K562 (cell line): Measurements from ENCODE around the gene LRCH1. TPM values are rescaled to one million over a fixed set of nuclear protein-coding genes. Genes with fewer than 3 reads are reported as not detected.

Experiments used
- ATAC-seq: fragments of 200-7000 bp; cut with Tn5 transposase; 3 replicates; pipeline ENCODE4 v1.9.1; 2020; ENCODE audit warnings: moderate library complexity
- BruUV-seq: library from RNA; stranded (reverse); fragments of 400-500 nt; replicated peaks from 2 replicates; lab custom pipeline; 2021; lab: Mats Ljungman, UMichigan
- CTCF ChIA-PET: fragments of 300-600 bp; formaldehyde crosslinking; extraction: SDS; loops from one replicate; lab custom pipeline; 2021; ENCODE audit warnings: low intra/inter-chr PET ratio; lab: Yijun Ruan, JAX
- POLR2A ChIA-PET: fragments of 300-600, 350-650 bp; sonication (Branson Sonifier 250); formaldehyde crosslinking; extraction: SDS; loops from one replicate; lab custom pipeline; 2021; ENCODE audit warnings: antibody characterized with exemption, inconsistent platforms; lab: Yijun Ruan, JAX
- DNase-seq, 4 experiments: peaks; one replicate each; pipeline versions ENCODE4 v3.0.0 to v3.0.0-alpha.2; 2011 to 2018; ENCODE audit warnings: low spot score in 3 of 4, mixed read lengths in 3 of 4; ENCODE audit errors: extremely low read depth in 1 of 4
- FAIRE-seq: peaks from 2 replicates; lab custom pipeline; 2011; peaks lifted over from hg19 to GRCh38; lab: Jason Lieb, UNC
- H2AFZ ChIP-seq: 2 replicates; pipeline ENCODE4 v1.6.0; 2011; ENCODE audit warnings: low read depth, low read length, control low read depth, inconsistent platforms
- H3K27ac ChIP-seq: fragments of 200-600 bp; 3 replicates; pipeline ENCODE4 v1.8.0; 2011; ENCODE audit warnings: low read depth, mild to moderate bottlenecking, control low read depth, inconsistent platforms, low read length, moderate library complexity, mixed read lengths; ENCODE audit errors: extremely low read depth
- H3K27me3 ChIP-seq, 2 experiments: fragments of 300-600 bp in 1 of 2; 2 replicates in 1 of 2; 3 replicates in 1 of 2; pipeline versions ENCODE4 v1.6.0 to v1.8.0; 2011; ENCODE audit warnings: inconsistent platforms in 2 of 2, low read length in 2 of 2, mild to moderate bottlenecking in 1 of 2, mixed read lengths in 1 of 2, moderate library complexity in 1 of 2; ENCODE audit not compliant: control insufficient read depth in 2 of 2, insufficient read depth in 2 of 2
- H3K36me3 ChIP-seq: fragments of 300-600 bp; 3 replicates; pipeline ENCODE4 v1.8.0; 2011; ENCODE audit warnings: mild to moderate bottlenecking, low read length, inconsistent platforms; ENCODE audit not compliant: control insufficient read depth, insufficient read depth
- H3K4me1 ChIP-seq, 2 experiments: fragments of 200-600 bp in 1 of 2; replicated peaks in 1 of 2; 2 replicates in 1 of 2; 3 replicates in 1 of 2; pipeline versions ENCODE4 v1.5.1 to v1.8.0; 2011; ENCODE audit warnings: inconsistent platforms in 2 of 2, low read length in 2 of 2, mild to moderate bottlenecking in 1 of 2, mixed read lengths in 1 of 2, moderate library complexity in 1 of 2; ENCODE audit not compliant: control insufficient read depth in 2 of 2, insufficient read depth in 2 of 2
- H3K4me2 ChIP-seq: 2 replicates; pipeline ENCODE4 v1.6.1; 2011; ENCODE audit warnings: low read length, control low read depth, inconsistent platforms, mixed read lengths; ENCODE audit not compliant: insufficient read depth
- H3K4me3 ChIP-seq: fragments of 200-600 bp; sonication (generic), shearing (Covaris generic); 2 replicates; pipeline ENCODE4 v1.5.1; 2016; ENCODE audit warnings: control low read depth, inconsistent platforms
- H3K79me2 ChIP-seq: fragments of 200-600 bp; 3 replicates; pipeline ENCODE4 v1.8.0; 2011; ENCODE audit warnings: low read length, inconsistent platforms; ENCODE audit not compliant: control insufficient read depth, insufficient read depth
- H3K9ac ChIP-seq, 2 experiments: 2 replicates each; pipeline versions ENCODE4 v1.6.0 to v1.6.1; 2011; ENCODE audit warnings: low read depth in 2 of 2, low read length in 2 of 2, control low read depth in 1 of 2, inconsistent platforms in 1 of 2, mild to moderate bottlenecking in 1 of 2, mixed read lengths in 1 of 2; ENCODE audit not compliant: insufficient read depth in 1 of 2
- H3K9me1 ChIP-seq: one replicate; pipeline ENCODE4 v1.6.0; 2011; ENCODE audit warnings: inconsistent platforms, mild to moderate bottlenecking, low read length, moderate library complexity; ENCODE audit not compliant: control insufficient read depth, insufficient read depth
- H3K9me3 ChIP-seq: replicated peaks from 2 replicates; pipeline ENCODE4 v1.5.1; 2011; ENCODE audit warnings: low read depth, low read length, inconsistent platforms; ENCODE audit not compliant: control insufficient read depth, insufficient read depth
- H4K20me1 ChIP-seq: replicated peaks from 2 replicates; pipeline ENCODE4 v1.6.1; 2011; ENCODE audit warnings: low read length, inconsistent platforms, mixed read lengths; ENCODE audit not compliant: control insufficient read depth, insufficient read depth
- HSF4 ChIP-seq: fragments of 250-450 bp; sonication (Bioruptor Pico); IDR thresholded peaks from 2 replicates; pipeline ENCODE4 v2.1.2; 2022; ENCODE audit warnings: mild to moderate bottlenecking, moderate library complexity, borderline replicate concordance
- MCM3 ChIP-seq: fragments of 450-650 bp; IDR thresholded peaks from 2 replicates; pipeline ENCODE4 v1.6.1; 2016
- MEIS2 ChIP-seq: fragments of 450-650 bp; IDR thresholded peaks from 2 replicates; pipeline ENCODE4 v1.6.1; 2014; ENCODE audit warnings: mild to moderate bottlenecking; ENCODE audit not compliant: partially characterized antibody
- SAP30 ChIP-seq: fragments of 200-600 bp; sonication (generic); IDR thresholded peaks from 2 replicates; pipeline ENCODE4 v1.6.1; 2012; ENCODE audit warnings: borderline replicate concordance, low read depth, mild to moderate bottlenecking, moderate library complexity, low read length, control low read depth, inconsistent platforms; ENCODE audit not compliant: insufficient read depth, poor library complexity, severe bottlenecking
- ZNF121 ChIP-seq: sonication (generic); formaldehyde crosslinking; conservative IDR thresholded peaks from 2 replicates; pipeline ENCODE4 v1.8.0; 2022; ENCODE audit warnings: missing genetic modification reagents
- WGBS: fragments of 100-300 bp; shearing (Covaris generic); methylation state at CpG from one replicate; pipeline ENCODE4 v1.1.6; 2016; ENCODE audit warnings: low coverage, mixed read lengths; ENCODE audit not compliant: insufficient coverage; ENCODE audit errors: missing lambda C conversion rate; 5-methylcytosine and 5-hydroxymethylcytosine counted together
- in situ Hi-C: fragments of 300-500 bp; cut with MboI; formaldehyde crosslinking; loops from 4 replicates; pipeline ENCODE4 v1.15.0; 2018; ENCODE audit warnings: inconsistent platforms, mixed read lengths
- intact Hi-C: fragments of 100-400 bp; cut with micrococcal nuclease; formaldehyde crosslinking; loops from 2 replicates; pipeline ENCODE4 v1.14.2; 2022
- polyA plus RNA-seq, 8 experiments: library from polyadenylated mRNA; depleted of rRNA in 4 of 8; stranded (reverse) in 5 of 8; unstranded in 3 of 8; fragments of >200 nt; fragmentation: Nextera tagmentation in 2 of 8; fragmentation: Illumina TruSeq in 1 of 8; extraction: Ambion mirVana in 2 of 8; extraction: Trizol in 1 of 8; gene quantifications; 2 replicates each; pipeline versions ENCODE4 v1.2.1 to v1.2.3, GENCODE V29; 2011 to 2014; ENCODE audit warnings: inconsistent platforms in 1 of 8, missing spikeins in 1 of 8
- total RNA-seq, 7 experiments: library from RNA; depleted of rRNA in 6 of 7; stranded (reverse); fragments of >200 nt in 6 of 7; fragmentation: Illumina TruSeq in 2 of 7; extraction: Trizol in 2 of 7; gene quantifications; 2 replicates each; pipeline versions ENCODE4 v1.2.1 to v1.2.3, GENCODE V29; 2011 to 2021; ENCODE audit warnings: low replicate concordance in 1 of 7
- TF ChIP-seq, protein P1 (sequence below): fragments of 450-650 bp; formaldehyde crosslinking; IDR thresholded peaks from 2 replicates; pipeline ENCODE4 v1.4.0; 2022; ENCODE audit warnings: mild to moderate bottlenecking, moderate library complexity
- TF ChIP-seq, protein P2 (sequence below): fragments of 450-650 bp; IDR thresholded peaks from 2 replicates; pipeline ENCODE4 v1.6.1; 2016

The LRCH1 gene
- total and polyA plus RNA-seq, 9 of the 15 experiments (the other 6 are each of a cell fraction or from before 2014, with no cell fraction given) = 1.1 to 6.8 (median 3.7) TPM

DNA sequence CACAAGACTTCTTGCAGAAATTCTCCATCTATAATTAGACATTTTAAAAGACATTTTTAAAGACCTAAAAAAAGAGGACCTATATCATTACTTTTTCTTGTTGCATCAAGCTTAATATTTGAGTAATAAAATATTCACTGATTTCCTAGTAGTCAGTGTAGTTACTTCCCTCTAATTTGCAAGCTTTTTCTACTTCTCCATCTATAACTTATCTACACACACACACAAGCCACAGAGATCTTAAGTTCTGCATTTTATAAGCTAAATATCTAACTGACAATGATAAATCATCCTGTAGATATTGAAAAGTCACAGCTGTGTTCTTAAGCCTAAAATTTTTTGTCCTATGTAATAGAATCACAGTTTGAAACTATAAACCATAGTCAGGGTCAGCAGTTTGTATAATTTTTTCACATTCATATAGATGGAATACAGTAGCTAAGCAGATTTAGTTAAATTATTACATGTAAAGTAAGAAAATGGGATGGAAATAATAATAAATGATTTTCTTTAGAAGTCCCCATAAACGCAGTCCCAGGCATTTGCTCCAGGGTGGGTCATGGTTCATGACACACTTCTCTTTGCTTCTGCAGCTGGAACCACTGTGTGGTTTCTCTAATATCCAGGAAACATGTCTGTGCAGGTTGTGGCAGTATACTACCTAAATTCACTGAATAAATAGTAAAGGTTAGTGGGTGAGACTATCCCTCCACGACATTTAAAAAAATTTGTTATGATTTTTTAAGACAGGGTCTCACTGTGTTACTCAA is 183.8 kb downstream of the LRCH1 start:
- BruUV-seq = no TSS peak

More for the DNA sequence above, 183.8 kb downstream of the LRCH1 start:
- 55% methylated on average over 2 of the region's 2 CpGs for WGBS
- Histone ChIP-seq H3K27me3 (no peaks in the 10 kb centered on the region), H3K79me2 (no peaks in the 10 kb centered on the region), H3K9me1 (no peaks in the 10 kb centered on the region), H3K36me3 (peaks cover 13% of the 10 kb centered on the region; the same call in 2 of the 3 replicates), H2AFZ (no peak overlapping the region), H3K4me1 (no peaks in the 10 kb centered on the region), H4K20me1 (no peaks in the 10 kb centered on the region), H3K27ac (no peak overlapping the region), H3K9me3 (no peaks in the 10 kb centered on the region), H3K9ac (no peak overlapping the region), H3K4me2 (no peak overlapping the region), H3K4me3 (no peak overlapping the region)
- ChIA-PET POLR2A (no interaction called here), CTCF (no interaction called here)
- no peak for DNase-seq
- in situ Hi-C loops (no loop called here), intact Hi-C loops (no loop called here)
- TF ChIP-seq MEIS2 (peak; percentile 48), SAP30 (no peak), ZNF121 (CRISPR knock-in tag) (no peak), MCM3 (no peak), HSF4 (CRISPR knock-in tag) (no peak)
- TF ChIP-seq, protein P1, sequence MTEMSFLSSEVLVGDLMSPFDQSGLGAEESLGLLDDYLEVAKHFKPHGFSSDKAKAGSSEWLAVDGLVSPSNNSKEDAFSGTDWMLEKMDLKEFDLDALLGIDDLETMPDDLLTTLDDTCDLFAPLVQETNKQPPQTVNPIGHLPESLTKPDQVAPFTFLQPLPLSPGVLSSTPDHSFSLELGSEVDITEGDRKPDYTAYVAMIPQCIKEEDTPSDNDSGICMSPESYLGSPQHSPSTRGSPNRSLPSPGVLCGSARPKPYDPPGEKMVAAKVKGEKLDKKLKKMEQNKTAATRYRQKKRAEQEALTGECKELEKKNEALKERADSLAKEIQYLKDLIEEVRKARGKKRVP (CRISPR knock-in tag) = no peak
- TF ChIP-seq, protein P2, sequence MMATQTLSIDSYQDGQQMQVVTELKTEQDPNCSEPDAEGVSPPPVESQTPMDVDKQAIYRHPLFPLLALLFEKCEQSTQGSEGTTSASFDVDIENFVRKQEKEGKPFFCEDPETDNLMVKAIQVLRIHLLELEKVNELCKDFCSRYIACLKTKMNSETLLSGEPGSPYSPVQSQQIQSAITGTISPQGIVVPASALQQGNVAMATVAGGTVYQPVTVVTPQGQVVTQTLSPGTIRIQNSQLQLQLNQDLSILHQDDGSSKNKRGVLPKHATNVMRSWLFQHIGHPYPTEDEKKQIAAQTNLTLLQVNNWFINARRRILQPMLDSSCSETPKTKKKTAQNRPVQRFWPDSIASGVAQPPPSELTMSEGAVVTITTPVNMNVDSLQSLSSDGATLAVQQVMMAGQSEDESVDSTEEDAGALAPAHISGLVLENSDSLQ = peak; percentile 25; the same call in 1 of the 2 replicates
- no peak for FAIRE-seq
- no peak for ATAC-seq
